ENCODE data around the gene ATG2B. TPM values are rescaled to one million over a fixed set of nuclear protein-coding genes. Genes with fewer than 3 reads are reported as not detected.

The ATG2B gene
- total RNA-seq (10 to 100 TPM; 17.4 to 19.8 TPM), polyA plus RNA-seq (2.6 TPM)

- Mint-ChIP-seq H3K27ac (peak within 1 kb of the TSS; percentile 87 to 97 (median 94)), H3K4me3 (peak within 1 kb of the TSS; percentile 85 to 94 (median 90)), H3K4me1 (peaks cover 44 to 75% (median 63%) of the 10 kb centered on the region in 3 donors), H3K9me3 (no peaks in the 10 kb centered on the region), H3K27me3 (peaks cover 0 to 3% of the 10 kb centered on the region in 2 donors), H3K36me3 (peaks cover 0 to 15% (median 0%) of the 10 kb centered on the region in 3 donors)
- ChIA-PET CTCF (no interaction called here), POLR2A (interaction anchor here (0.6 to 2.6 kb wide), 2 partner anchors 28 to 199 kb away, joined by 4 to 9 read pairs; partner anchors contain the start of gene AK7)
- Histone ChIP-seq H3K27me3 (ENCODE audit: insufficient read depth, low read length, poor library complexity, severe bottlenecking) (no peaks in the 10 kb centered on the region), H3K9me3 (ENCODE audit: low read length) (no peaks in the 10 kb centered on the region), H3K27ac (ENCODE audit: low read depth, low read length) (peak within 1 kb of the TSS; percentile 88), H3K4me3 (ENCODE audit: low read length) (peak within 1 kb of the TSS; percentile 81), H3K36me3 (ENCODE audit: insufficient read depth, low read length) (no peaks in the 10 kb centered on the region), H3K4me1 (ENCODE audit: insufficient read depth, low read length) (peaks cover 33% of the 10 kb centered on the region)
- DNase-seq: peak; percentile 95 to 99 (median 97)
These were observed at the start of gene ATG2B, which contains the start of gene GSKIP for GRCh38 chr14:96362965-96363750. Gene ATG2B, minus strand, starts transcription at chr14:96363341. Its CDS starts 365 bp downstream, at chr14:96362976. Gene GSKIP, plus strand, starts transcription at chr14:96363526. Its CDS starts 18,722 bp downstream, at chr14:96382248.

- no peaks in the 10 kb centered on the region for H3K27me3 ChIP-seq (ENCODE audit: insufficient read depth, low read length, poor library complexity, severe bottlenecking)
- no peaks in the 10 kb centered on the region for H3K9me3 ChIP-seq (ENCODE audit: low read length)
- H3K36me3 ChIP-seq (ENCODE audit: insufficient read depth, low read length): no peaks in the 10 kb centered on the region
- DNase-seq: no peak
- Mint-ChIP-seq H3K27ac (no peak overlapping the region), H3K9me3 (no peaks in the 10 kb centered on the region), H3K4me3 (no peak overlapping the region), H3K36me3 (no peaks in the 10 kb centered on the region), H3K27me3 (peaks cover 0 to 3% of the 10 kb centered on the region in 2 donors), H3K4me1 (no peaks in the 10 kb centered on the region)
- H3K4me1 ChIP-seq (ENCODE audit: insufficient read depth, low read length): no peaks in the 10 kb centered on the region
- ChIA-PET POLR2A (no interaction called here), CTCF (no interaction called here)
- H3K27ac ChIP-seq (ENCODE audit: low read depth, low read length): no peak overlapping the region
- no peak overlapping the region for H3K4me3 ChIP-seq (ENCODE audit: low read length)
These were observed 47.0 kb upstream of the ATG2B start for GRCh38 chr14:96410119-96410518.

- no peaks in the 10 kb centered on the region for H3K27me3 ChIP-seq (ENCODE audit: insufficient read depth, low read length, poor library complexity, severe bottlenecking)
- H3K4me3 ChIP-seq (ENCODE audit: low read length): no peak overlapping the region
- no peaks in the 10 kb centered on the region for H3K9me3 ChIP-seq (ENCODE audit: low read length)
- Mint-ChIP-seq H3K27me3 (peaks cover 0 to 3% of the 10 kb centered on the region in 2 donors), H3K4me1 (no peaks in the 10 kb centered on the region), H3K9me3 (no peaks in the 10 kb centered on the region), H3K27ac (no peak overlapping the region), H3K36me3 (no peaks in the 10 kb centered on the region), H3K4me3 (no peak overlapping the region)
- no peak for DNase-seq
- ChIA-PET POLR2A (no interaction called here), CTCF (no interaction called here)
- H3K4me1 ChIP-seq (ENCODE audit: insufficient read depth, low read length): no peaks in the 10 kb centered on the region
- no peaks in the 10 kb centered on the region for H3K36me3 ChIP-seq (ENCODE audit: insufficient read depth, low read length)
- no peak overlapping the region for H3K27ac ChIP-seq (ENCODE audit: low read depth, low read length)
These were observed 46.6 kb upstream of the ATG2B start for GRCh38 chr14:96409701-96410100.

- ChIA-PET POLR2A (no interaction called here), CTCF (no interaction called here)
- H3K4me3 ChIP-seq (ENCODE audit: low read length): no peak overlapping the region
- Mint-ChIP-seq H3K4me1 (no peaks in the 10 kb centered on the region), H3K27me3 (peaks cover 0 to 6% of the 10 kb centered on the region in 2 donors), H3K4me3 (no peak overlapping the region), H3K27ac (no peak overlapping the region), H3K9me3 (no peaks in the 10 kb centered on the region), H3K36me3 (no peaks in the 10 kb centered on the region)
- no peaks in the 10 kb centered on the region for H3K4me1 ChIP-seq (ENCODE audit: insufficient read depth, low read length)
- no peaks in the 10 kb centered on the region for H3K9me3 ChIP-seq (ENCODE audit: low read length)
- no peaks in the 10 kb centered on the region for H3K27me3 ChIP-seq (ENCODE audit: insufficient read depth, low read length, poor library complexity, severe bottlenecking)
- no peaks in the 10 kb centered on the region for H3K36me3 ChIP-seq (ENCODE audit: insufficient read depth, low read length)
- no peak overlapping the region for H3K27ac ChIP-seq (ENCODE audit: low read depth, low read length)
- no peak for DNase-seq
These were observed 45.5 kb upstream of the ATG2B start for GRCh38 chr14:96408608-96409007.

- Histone ChIP-seq H3K36me3 (ENCODE audit: insufficient read depth, low read length) (no peaks in the 10 kb centered on the region), H3K9me3 (ENCODE audit: low read length) (no peaks in the 10 kb centered on the region), H3K4me1 (ENCODE audit: insufficient read depth, low read length) (no peaks in the 10 kb centered on the region), H3K27ac (ENCODE audit: low read depth, low read length) (no peak overlapping the region), H3K4me3 (ENCODE audit: low read length) (no peak overlapping the region), H3K27me3 (ENCODE audit: insufficient read depth, low read length, poor library complexity, severe bottlenecking) (no peaks in the 10 kb centered on the region)
- POLR2A ChIA-PET: interaction anchor here (0.7 kb wide), 1 partner anchor 874 kb away, joined by 3 read pairs; no protein-coding TSS in a partner anchor
- H3K27me3 Mint-ChIP-seq: peaks cover 0 to 6% of the 10 kb centered on the region in 2 donors
- H3K4me3 Mint-ChIP-seq: no peak overlapping the region
- H3K4me1 Mint-ChIP-seq: no peaks in the 10 kb centered on the region
- H3K36me3 Mint-ChIP-seq: no peaks in the 10 kb centered on the region
- no peak for DNase-seq
- H3K27ac Mint-ChIP-seq: peak overlapping the region in 1 of 8 donors; percentile 20
- no peaks in the 10 kb centered on the region for H3K9me3 Mint-ChIP-seq
- CTCF ChIA-PET: no interaction called here
These were observed 44.9 kb upstream of the ATG2B start for GRCh38 chr14:96407935-96408570.

- peak overlapping the region in 1 of 8 donors; percentile 83 for H3K27ac Mint-ChIP-seq
- peaks cover 7 to 25% of the 10 kb centered on the region in 2 donors for H3K27me3 Mint-ChIP-seq
- no peak for DNase-seq
- no peak overlapping the region for H3K4me3 ChIP-seq (ENCODE audit: low read length)
- H3K27ac ChIP-seq (ENCODE audit: low read depth, low read length): no peak overlapping the region
- no peaks in the 10 kb centered on the region for H3K4me1 ChIP-seq (ENCODE audit: insufficient read depth, low read length)
- no peaks in the 10 kb centered on the region for H3K36me3 Mint-ChIP-seq
- H3K36me3 ChIP-seq (ENCODE audit: insufficient read depth, low read length): no peaks in the 10 kb centered on the region
- ChIA-PET CTCF (no interaction called here), POLR2A (no interaction called here)
- H3K9me3 ChIP-seq (ENCODE audit: low read length): no peaks in the 10 kb centered on the region
- H3K9me3 Mint-ChIP-seq: no peaks in the 10 kb centered on the region
- H3K27me3 ChIP-seq (ENCODE audit: insufficient read depth, low read length, poor library complexity, severe bottlenecking): no peaks in the 10 kb centered on the region
- H3K4me1 Mint-ChIP-seq: no peaks in the 10 kb centered on the region
- H3K4me3 Mint-ChIP-seq: no peak overlapping the region
These were observed 42.5 kb upstream of the ATG2B start for GRCh38 chr14:96405677-96406076.

- Mint-ChIP-seq H3K4me1 (no peaks in the 10 kb centered on the region), H3K27ac (no peak overlapping the region), H3K36me3 (no peaks in the 10 kb centered on the region), H3K27me3 (peaks cover 7 to 37% of the 10 kb centered on the region in 2 donors), H3K4me3 (no peak overlapping the region), H3K9me3 (no peaks in the 10 kb centered on the region)
- Histone ChIP-seq H3K27ac (ENCODE audit: low read depth, low read length) (no peak overlapping the region), H3K27me3 (ENCODE audit: insufficient read depth, low read length, poor library complexity, severe bottlenecking) (no peaks in the 10 kb centered on the region), H3K4me3 (ENCODE audit: low read length) (no peak overlapping the region), H3K4me1 (ENCODE audit: insufficient read depth, low read length) (no peaks in the 10 kb centered on the region), H3K9me3 (ENCODE audit: low read length) (no peaks in the 10 kb centered on the region), H3K36me3 (ENCODE audit: insufficient read depth, low read length) (no peaks in the 10 kb centered on the region)
- DNase-seq: no peak
- POLR2A ChIA-PET: no interaction called here
- CTCF ChIA-PET: interaction anchor here (0.6 to 1.6 kb wide), 2 partner anchors 25 to 266 kb away, joined by 3 to 4 read pairs; no protein-coding TSS in a partner anchor
These were observed 40.3 kb upstream of the ATG2B start for GRCh38 chr14:96403409-96403808.

GRCh38 chr14:96400495-96400894 lies 37.4 kb upstream of the ATG2B start:
- ChIA-PET CTCF (no interaction called here), POLR2A (no interaction called here)
- Histone ChIP-seq H3K27me3 (ENCODE audit: insufficient read depth, low read length, poor library complexity, severe bottlenecking) (no peaks in the 10 kb centered on the region), H3K4me3 (ENCODE audit: low read length) (no peak overlapping the region), H3K4me1 (ENCODE audit: insufficient read depth, low read length) (no peaks in the 10 kb centered on the region), H3K27ac (ENCODE audit: low read depth, low read length) (no peak overlapping the region), H3K9me3 (ENCODE audit: low read length) (no peaks in the 10 kb centered on the region), H3K36me3 (ENCODE audit: insufficient read depth, low read length) (no peaks in the 10 kb centered on the region)
- no peak overlapping the region for H3K27ac Mint-ChIP-seq
- DNase-seq: no peak
- H3K4me1 Mint-ChIP-seq: no peaks in the 10 kb centered on the region
- no peak overlapping the region for H3K4me3 Mint-ChIP-seq
- H3K27me3 Mint-ChIP-seq: peaks cover 9 to 40% of the 10 kb centered on the region in 2 donors
- H3K36me3 Mint-ChIP-seq: no peaks in the 10 kb centered on the region
- H3K9me3 Mint-ChIP-seq: no peaks in the 10 kb centered on the region

Data from CD8-positive, alpha-beta memory T cell (primary cell).